Measurements from ENCODE around the gene ARID1B.
A peak's percentile ranks its signal among the peaks of the same experiment; 100 is the strongest.

ARID1B gene

DNA sequence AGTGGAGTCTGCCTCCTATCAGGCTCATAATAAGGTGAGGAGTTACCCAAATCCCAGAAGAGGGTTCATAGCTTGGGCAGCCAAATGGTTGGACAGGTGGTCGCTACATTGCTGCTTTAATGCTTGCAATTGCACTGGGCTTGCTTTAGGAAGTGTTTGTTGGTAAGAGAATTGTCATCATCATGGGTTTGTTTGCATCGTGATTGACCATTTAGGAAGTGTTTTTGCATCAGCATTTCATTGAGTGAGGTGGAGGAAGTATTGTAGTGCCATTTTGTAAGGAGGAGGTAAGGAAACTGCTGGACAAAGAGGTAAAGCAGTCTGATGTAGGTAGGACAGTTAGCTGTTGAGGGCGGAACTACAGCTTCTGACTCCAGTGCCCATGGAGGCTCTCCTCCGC lies 101.5 kb downstream of the ARID1B start:
- DNase-seq (ENCODE audit: low read depth in 2 of 2), result no peak

DNA sequence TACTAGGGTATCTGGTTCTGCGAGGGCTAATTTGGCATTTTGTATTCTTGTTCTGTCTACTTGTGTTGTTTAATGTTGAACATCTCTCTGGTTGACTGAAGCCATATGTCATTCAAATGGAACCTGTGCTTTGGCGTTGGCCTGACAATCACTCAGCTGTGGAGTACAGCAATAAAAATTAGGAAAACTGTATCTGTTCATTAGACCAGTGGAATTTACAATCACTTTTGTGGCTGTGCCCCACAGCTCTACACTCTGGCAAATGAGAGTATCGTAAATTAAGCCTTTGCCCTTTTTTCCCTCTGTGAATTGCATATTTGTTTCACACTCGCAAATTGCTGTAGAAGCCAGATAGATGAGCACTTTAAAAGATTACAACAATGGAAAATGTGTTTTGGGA lies 102.0 kb downstream of the ARID1B start:
- no peak for DNase-seq (ENCODE audit: low read depth in 2 of 2)

DNA sequence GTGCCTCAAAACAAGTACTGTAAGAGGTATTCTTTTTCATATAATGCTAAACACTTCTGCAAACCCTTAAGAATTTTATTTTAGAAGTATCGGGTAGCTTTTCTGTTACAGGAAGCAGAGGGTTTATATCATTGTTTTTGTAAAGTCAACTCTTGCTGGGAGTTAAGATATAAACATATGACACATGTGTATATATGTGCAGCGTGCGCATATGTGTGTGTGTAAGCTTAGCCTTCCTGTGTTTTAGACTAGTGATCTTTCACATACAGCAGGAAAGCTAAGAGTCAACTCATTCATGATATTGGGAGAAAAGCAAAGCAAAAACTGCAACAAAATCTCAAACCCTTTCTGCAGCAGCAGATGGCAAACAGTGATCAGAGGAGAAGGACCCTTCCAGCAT lies 102.4 kb downstream of the ARID1B start:
- no peak for DNase-seq (ENCODE audit: low read depth in 2 of 2)

DNA sequence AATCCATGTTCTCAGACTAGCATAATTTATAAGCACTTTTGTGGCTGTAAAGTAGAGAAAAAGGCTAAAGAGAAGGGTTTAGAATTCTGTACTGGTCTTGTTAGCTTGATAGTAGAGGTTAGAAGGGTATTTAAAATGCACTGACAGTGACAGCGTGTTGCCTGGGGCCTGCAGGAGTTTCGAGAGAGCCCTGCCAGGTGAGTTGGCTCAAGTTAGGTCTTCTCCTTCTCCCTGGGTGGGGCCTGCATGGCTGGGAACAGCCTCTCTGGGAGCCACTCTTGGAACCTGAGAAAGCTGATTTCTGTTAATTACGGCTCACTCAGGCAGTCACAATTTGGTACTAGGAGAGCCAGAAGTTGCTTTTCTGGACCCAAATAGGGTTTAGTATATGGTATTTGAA lies 103.7 kb downstream of the ARID1B start:
- DNase-seq (ENCODE audit: low read depth in 2 of 2), result no peak

DNA sequence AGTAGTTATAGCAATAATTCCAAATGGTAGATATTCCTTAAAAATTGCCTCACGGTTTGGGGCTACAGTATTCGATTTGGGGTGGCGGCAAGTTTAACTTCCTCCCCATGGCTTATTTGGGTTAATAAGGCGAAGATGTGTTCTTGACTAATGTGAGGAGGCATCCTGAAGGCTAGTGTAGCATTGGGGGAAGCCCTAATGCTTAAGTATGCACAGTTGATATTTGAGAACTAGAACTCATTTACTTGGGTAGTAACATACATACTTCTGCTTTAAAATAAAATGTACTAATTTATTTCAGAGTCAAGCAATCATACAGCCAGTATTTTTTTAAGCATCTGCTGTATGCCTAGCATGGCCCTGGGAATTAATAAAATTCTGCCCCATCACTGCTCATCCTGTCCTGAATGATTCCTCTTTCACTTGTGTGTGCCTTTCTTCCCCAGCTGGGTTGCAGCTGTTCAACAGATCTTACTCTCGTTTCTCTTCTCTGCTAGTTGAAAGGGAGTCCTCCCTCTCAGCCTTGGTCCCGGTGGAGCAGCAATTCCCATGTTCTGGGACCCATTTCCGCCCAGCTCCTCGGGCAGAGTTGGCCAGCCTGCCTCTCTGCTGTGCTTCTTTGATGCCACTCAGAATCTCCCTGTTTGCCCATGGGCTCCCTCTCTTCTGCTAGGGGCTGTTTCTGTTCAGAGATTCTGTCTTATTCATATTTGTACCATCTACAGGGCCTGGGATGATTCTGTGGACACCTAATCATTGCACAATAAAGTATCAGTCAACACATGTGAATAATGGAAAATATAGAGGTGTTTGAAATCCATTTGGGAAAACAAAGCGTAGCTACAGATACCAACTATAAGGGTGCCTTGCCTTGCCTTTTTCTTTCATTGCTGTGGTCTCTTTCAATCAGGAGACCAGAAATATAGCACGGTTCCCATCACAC lies 104.8 kb downstream of the ARID1B start:
- DNase-seq (ENCODE audit: low read depth in 2 of 2), result no peak

DNA sequence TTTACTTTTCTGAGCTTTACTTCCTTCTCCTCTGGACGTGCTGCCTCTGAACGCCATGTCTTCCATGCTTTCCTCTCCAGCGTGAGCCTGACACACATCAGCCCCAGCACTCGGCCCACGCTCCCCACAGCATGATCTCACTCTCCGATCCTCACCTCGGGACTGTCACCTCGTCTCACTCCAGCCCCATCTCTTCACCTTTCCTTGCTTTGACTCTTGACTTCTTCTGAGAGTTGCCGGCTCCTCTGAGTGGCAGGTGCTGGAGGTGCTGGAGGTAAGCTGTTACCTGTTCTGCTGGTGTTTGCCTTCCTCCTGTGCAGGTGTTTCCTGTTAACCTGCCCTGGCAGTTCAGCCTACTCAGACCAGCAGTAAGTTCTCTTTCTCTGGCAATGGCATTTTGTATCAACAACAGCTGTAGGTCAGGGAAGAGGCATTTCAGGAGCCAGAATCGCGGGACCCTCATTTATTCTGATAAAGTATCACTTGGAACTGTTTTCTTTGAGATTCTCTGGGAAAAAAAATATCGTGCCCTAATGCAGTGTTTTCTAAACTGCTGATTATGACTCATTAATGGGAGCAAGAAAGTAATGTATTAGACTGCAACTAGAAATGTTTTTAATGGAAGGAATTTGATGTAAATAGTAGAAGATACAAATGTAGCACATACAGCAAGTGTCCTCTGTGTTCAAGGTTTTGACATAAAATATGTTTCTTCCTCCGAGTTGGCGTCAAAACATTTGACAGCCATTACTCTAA lies 106.5 kb downstream of the ARID1B start:
- peak in 1 of 2 donors; percentile 11 for DNase-seq (ENCODE audit: low read depth in 2 of 2)

DNA sequence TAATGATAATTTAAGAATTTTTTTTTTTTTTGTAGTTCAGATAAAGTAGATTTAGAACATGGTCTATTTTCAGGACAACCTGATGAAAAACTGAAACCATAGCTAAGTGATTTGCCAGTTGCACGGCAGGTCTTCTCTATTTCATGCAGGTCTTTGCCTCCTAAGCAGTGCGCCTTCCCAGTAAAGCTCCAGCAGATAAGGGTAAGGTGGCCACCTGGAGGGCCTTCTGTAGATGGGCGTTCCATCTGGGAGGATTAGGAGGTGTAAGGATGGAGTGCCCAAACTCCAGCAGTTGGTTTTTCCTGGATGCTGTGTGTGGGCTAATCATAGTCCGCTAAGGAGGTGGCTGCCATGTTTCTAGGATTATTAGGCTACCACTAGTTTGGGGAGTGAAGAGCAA lies 107.1 kb downstream of the ARID1B start:
- DNase-seq (ENCODE audit: low read depth in 2 of 2), result no peak

DNA sequence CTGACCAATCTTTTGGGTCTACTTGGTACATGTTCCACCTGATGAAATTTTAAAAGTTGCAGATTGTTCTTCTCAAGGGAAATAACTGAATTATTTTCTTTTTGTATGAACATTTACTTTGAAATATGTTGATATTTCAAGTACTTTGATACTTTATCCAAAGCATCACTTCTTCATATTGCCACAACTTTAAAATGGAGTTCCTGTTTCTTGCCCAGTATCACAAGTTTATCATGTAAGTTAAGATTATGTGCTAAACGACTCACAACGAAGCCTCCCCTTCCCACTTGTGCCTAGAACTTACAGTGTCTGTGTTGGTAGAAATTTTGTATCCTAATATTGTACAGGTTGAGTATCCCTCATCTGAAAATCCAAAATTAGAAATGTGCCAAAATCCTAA lies 108.4 kb downstream of the ARID1B start:
- no peak for DNase-seq (ENCODE audit: low read depth in 2 of 2)

DNA sequence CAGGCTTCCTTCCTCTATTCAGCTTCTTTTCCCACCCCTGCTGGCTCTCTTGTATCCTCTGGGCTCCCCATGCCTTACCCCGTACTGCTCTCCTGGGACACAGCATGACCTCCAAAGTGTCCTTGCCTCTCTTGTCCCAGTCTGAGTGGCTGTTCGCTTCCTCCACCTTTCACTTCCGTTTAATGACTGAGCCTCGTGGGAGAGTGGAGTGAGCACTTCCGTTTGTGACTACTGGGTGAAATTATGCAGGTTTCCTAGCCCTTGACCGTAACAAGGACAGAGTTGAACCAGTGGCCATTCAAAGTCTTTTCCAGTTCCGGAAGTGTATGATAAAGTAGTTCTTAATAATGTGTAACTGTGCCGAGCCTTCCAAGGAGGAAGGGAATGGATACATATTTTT lies 109.2 kb downstream of the ARID1B start:
- no peak for DNase-seq (ENCODE audit: low read depth in 2 of 2)

DNA sequence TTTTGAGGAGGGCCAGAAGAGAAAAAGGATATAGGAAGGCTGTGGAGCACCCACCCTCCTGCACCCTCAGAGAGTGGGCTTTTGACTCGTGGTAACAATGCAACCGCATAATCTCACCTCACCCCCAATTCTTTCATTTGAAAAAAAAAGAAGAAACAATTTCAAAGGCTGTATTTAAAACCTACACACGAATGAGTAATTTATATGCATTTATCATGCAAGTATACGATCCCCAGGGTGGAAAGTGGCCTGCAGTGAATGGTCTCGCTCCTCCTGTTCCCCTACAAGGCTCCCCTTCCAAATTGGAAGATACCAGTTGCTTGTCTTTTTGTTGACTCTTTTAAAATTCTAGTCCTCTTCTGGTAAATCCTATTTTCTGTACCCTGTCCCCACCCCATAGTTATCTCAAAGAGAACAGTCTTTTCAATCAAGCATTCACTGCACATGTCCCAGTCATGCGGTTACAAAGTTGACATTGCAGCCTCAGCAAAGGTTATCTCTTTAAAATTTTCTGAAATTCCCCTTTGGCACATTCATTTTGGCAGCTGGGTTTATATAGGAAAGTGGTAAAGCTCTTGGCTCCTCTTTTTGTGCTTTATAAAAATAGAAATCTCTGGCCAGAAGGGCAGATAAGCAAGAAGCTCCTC lies 110.6 kb downstream of the ARID1B start:
- DNase-seq (ENCODE audit: low read depth in 2 of 2), result no peak

DNA sequence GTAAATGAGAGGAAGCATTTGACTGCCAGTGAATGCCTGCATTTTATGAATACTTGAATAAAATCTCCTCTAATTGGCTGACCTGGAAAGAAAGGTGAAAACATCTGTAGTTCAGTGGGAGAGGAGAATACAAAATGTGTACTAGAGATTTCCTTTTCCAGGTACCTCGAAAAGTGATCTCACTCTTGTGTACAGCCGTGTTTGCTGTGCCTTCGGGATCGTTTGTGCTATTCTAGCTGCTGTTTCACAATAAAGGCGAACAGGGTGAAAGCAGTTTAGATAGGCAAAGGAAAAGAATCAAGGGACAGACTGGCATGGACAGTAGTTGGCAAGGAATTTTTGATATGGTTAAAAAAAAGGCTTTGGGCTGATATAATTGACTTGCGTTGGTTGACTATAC lies 112.3 kb downstream of the ARID1B start:
- no peak for DNase-seq (ENCODE audit: low read depth in 2 of 2)

DNA sequence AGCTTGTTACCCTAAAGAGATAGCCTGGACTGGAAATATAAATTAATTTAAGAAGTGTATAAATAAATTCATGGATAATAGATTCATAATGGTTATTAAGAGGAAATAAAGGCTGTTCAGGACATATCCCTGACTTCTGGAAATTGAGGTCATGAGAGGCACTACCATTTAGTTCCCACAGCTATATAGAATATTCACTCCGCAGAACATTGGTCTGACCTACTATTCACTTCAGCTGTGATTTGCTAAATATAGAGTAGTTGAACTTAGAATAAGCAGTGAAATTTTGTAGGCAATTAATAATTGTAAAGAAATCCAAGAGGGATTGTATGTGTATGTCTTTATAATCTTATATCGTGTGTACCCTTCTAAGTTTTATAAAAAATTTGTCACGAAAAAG lies 112.8 kb downstream of the ARID1B start:
- DNase-seq (ENCODE audit: low read depth in 2 of 2), result no peak

DNA sequence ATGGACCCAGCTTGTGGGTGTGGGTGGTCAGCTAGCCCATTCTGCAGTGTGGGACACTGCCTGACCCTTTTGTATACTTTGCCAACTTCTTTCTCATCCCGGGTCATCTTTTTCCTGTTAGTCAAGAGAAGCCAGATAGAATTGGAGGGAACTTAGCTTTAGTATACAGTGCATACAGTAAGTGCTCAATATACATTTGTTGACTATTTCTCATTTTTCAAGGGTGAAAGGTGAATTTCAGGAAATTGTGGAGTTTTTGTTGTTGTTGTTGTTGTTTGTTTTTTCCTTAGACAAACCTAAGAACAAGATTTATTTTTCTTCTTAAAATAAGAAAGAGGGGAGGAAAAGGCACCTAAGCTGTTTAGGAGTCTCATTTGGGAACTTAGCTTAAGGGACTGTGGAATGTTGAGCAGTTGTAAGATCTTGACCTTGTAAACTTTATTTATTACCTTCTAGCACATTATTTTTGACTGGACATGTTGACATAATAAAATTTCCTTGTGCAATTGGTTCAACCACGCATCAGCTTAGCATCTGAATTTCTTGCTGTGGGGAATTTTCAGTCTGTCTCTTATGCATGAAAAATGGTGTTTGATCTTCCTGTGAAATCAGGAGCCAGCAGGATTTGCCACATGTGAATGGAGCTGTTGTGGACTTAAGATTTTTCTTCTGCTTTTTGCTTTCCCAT lies 113.6 kb downstream of the ARID1B start:
- no peak for DNase-seq (ENCODE audit: low read depth in 2 of 2)

DNA sequence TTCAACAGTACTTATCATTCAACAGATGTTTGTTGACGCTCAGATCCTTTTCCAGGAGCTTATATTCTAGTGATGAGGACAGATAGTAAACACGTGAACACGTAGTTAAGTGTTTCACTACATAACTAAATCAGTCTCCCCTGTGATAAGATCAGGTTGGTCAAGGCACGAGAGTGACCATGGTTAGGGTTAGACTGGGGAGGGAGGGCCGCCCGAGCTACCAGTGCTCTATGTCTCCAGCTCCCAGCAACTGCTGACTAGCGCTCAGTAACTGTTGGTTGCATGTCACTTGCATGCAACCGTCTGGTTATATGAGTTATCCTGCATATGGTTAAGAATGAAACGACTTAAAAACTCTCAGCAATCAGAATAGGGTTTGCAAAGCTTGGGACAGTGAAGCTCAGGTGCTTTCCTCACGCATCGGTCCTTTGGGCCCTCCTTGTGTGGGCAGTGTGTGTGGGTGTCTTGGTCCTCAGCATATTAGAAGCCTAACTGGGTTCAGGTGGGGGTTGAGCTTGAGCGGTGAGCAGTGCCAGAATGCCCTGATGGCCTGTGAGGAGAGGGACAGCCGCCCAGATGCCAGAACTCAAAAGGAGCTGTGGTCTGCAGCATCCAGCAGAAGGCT lies 120.8 kb downstream of the ARID1B start:
- DNase-seq (ENCODE audit: low read depth in 2 of 2), result no peak

DNA sequence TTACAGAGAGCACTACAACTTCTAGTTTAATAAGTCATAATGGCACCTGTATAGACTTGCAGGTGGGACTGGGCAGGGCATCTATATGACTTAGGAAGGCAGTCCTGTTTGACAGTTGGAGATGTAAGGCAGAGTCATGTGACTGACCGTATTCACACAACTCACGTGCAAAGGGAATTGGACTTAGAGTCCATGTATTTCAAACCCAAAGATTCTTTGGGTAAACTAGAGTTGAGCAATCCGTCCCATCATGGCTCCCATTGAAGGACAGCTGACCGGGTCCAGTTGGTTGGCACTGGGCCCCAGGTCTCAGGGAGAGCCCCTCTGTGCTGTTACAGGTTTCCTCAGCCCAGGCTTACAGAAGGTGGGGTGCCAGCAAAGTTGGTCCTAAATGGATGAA lies 121.9 kb downstream of the ARID1B start:
- DNase-seq (ENCODE audit: low read depth in 2 of 2), result no peak

DNA sequence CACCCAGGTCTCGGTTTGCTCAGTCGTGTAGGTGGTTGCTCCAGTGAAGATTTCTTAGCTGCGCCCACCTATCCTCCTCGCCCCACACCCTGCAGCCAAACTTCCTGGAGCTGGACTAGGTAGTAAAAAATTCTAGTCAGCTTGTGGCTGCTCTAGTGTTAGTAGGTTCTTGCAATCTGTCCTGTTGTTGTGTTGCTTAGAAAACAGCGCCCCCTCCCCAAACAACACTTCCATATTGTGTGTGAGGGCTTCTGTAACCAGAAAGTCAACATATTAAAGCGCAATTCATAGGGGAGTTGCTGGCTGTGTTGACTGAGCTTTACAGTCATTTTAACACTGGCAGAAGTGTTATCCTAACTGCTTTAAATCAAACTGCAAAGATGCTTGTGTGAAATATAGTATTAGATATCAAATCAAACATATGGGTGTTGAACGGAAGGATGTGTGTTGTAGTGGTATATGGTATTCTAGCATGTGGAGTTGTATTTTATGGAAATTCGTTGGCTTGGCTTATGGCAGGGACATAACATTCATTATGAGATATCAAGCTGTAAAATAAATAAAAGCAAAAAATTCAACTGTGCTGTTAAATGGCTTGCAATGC lies 122.5 kb downstream of the ARID1B start:
- DNase-seq (ENCODE audit: low read depth in 2 of 2), result no peak

DNA sequence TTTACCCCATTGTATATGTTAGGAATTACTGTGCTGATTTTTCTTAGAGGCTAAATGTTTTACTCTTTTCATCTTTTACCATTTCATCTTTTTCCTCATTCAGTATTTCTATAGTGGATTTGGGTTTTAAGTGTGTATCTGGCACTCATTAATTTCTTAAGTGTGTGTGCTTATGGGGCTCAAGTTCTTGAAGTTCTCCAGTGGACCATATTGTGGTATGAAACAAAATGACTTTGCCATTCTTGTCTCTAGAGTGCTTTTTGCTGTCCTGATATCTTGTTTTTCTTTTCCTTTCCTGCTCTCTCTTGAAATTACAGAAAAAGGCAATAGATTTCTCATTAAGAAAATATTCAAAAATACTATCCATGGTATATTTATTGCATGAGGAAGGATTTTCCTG lies 123.1 kb downstream of the ARID1B start:
- DNase-seq (ENCODE audit: low read depth in 2 of 2), result no peak

DNA sequence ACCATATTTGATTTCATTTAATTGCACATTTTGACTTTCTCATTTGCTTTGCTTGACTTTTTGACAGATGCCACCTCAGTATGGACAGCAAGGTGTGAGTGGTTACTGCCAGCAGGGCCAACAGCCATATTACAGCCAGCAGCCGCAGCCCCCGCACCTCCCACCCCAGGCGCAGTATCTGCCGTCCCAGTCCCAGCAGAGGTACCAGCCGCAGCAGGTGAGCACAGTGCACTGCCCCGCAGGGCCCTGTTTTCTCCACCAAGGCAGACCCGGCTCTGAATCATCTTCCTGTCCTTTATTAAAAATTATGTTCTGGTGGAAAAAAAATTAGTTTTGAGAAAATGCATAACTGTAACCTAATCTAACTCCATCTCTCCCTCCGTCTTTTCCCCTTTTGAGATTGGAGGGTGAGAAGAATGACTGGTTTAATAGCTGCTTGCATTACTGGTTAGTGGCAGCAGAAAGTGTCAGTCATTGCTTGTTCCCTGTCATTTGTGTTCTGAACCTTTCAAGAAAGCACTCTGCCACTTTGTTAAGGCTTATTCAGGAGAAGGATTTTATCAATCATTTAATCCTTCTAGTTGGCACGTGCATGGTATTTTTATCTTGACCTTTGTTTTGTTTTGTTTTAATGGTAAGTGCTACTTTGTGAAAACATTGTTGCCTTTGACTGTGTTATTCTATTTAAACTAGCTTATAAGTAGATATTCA lies 124.3 kb downstream of the ARID1B start:
- DNase-seq (ENCODE audit: low read depth in 2 of 2), result no peak

DNA sequence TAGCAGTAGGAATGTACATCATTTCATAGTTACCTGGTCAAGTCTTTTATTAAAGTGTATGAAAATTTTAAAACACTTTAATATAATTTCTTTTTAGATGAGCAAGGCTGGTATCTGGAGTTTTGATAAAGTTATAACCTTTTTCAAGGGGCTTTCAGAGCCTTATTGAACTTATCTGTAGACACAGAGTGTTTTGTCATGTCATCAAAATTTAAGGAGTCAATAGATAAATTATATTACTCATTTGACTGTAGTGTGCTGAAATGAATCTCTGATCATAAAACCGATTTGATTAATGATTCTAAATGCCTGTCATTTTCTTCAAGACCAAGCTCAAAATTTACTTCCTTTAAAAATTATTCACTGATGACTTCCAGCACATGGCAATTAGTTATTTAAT lies 125.6 kb downstream of the ARID1B start:
- no peak for DNase-seq (ENCODE audit: low read depth in 2 of 2)

DNA sequence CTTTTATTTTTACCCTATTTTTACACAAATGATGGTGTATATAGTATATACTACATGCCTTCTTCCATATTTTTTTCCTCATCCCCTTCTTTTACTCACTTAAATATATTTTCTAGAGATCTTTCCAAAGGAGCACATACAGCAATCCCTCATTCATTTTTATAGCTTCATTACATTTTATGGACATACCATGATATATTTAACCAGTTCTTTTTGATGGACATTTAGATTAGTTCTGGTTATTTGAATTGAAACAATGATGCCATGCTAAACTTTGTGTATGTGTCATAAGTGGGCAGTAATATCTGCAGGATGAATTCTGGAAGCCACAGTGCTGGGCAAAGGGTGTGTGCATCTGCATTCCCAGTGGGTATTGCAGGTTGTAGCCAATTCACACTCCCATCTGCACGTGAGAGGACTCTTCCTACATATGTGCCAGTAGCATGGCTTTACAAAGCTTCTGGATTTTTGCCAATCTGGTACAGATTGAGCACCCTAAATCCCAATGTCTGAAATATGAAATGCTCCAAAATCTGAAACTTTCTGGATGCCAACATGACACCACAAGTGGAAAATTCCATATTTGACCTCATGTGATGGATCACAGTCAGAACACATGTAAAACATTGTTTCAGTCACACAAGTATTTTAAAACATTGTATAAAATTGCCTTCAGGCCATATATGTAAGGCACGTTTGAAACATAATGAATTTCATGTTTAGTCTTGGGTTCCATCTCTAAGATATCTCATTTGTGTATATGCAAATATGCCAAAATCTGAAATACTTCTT lies 127.2 kb downstream of the ARID1B start:
- DNase-seq (ENCODE audit: low read depth in 2 of 2), result no peak

Data from activated CD4-positive, alpha-beta T cell treated with anti-CD3 and anti-CD28 coated beads for 24 hours (primary cell).